Ishikawa (cell line): Measurements from ENCODE around the gene ANKRD55.

ENCODE experiments used
- CEBPB ChIP-seq: IDR thresholded peaks from 2 replicates; pipeline ENCODE4 v1.6.1; 2012
- CREB1 ChIP-seq: IDR thresholded peaks from 2 replicates; pipeline ENCODE4 v1.6.1; 2012; ENCODE audit warnings: low read depth
- EGR1 ChIP-seq: IDR thresholded peaks from 2 replicates; pipeline ENCODE4 v1.6.1; 2012
- EP300 ChIP-seq: IDR thresholded peaks from 2 replicates; pipeline ENCODE4 v1.6.1; 2012; ENCODE audit warnings: borderline replicate concordance
- FOXM1 ChIP-seq: IDR thresholded peaks from 2 replicates; pipeline ENCODE4 v1.6.1; 2012; ENCODE audit warnings: low read depth, borderline replicate concordance
- MAX ChIP-seq: IDR thresholded peaks from 2 replicates; pipeline ENCODE4 v1.6.1; 2012
- NFIC ChIP-seq: IDR thresholded peaks from 2 replicates; pipeline ENCODE4 v1.6.1; 2012
- RAD21 ChIP-seq: IDR thresholded peaks from 2 replicates; pipeline ENCODE4 v1.6.1; 2012; ENCODE audit warnings: low read depth
- REST ChIP-seq: IDR thresholded peaks from 2 replicates; pipeline ENCODE4 v1.6.1; 2012; ENCODE audit warnings: low read depth, mild to moderate bottlenecking
- TAF1 ChIP-seq: IDR thresholded peaks from 2 replicates; pipeline ENCODE4 v1.6.1; 2012; ENCODE audit warnings: low read depth, mild to moderate bottlenecking
- TCF12 ChIP-seq: IDR thresholded peaks from 2 replicates; pipeline ENCODE4 v1.6.1; 2012; ENCODE audit warnings: low read depth
- TEAD4 ChIP-seq: IDR thresholded peaks from 2 replicates; pipeline ENCODE4 v1.6.1; 2012
- YY1 ChIP-seq: IDR thresholded peaks from 2 replicates; pipeline ENCODE4 v1.6.1; 2012; ENCODE audit warnings: low read depth
- ZBTB7A ChIP-seq: IDR thresholded peaks from 2 replicates; pipeline ENCODE4 v1.6.1; 2012; ENCODE audit warnings: low read depth

The ANKRD55 gene

GRCh38 chr5:56253126-56253525, 20.0 kb upstream of the ANKRD55 start:
- TF ChIP-seq MAX, result no peak
- TF ChIP-seq NFIC, result no peak
- TF ChIP-seq TCF12, result no peak
- TF ChIP-seq RAD21, result no peak
- no peak for TF ChIP-seq CEBPB
- TF ChIP-seq EGR1, result no peak

GRCh38 chr5:56251918-56252553, 18.9 kb upstream of the ANKRD55 start:
- TF ChIP-seq TAF1 (no peak), EGR1 (no peak), FOXM1 (no peak), CREB1 (no peak), NFIC (no peak), TCF12 (no peak), CEBPB (no peak), MAX (no peak), RAD21 (no peak)

GRCh38 chr5:56251440-56251839, 18.3 kb upstream of the ANKRD55 start:
- TF ChIP-seq CREB1 (no peak), NFIC (no peak), RAD21 (no peak), EGR1 (no peak), ZBTB7A (no peak), TCF12 (no peak), MAX (no peak), CEBPB (no peak)

GRCh38 chr5:56250011-56250410, 16.9 kb upstream of the ANKRD55 start:
- TF ChIP-seq YY1 (no peak), CREB1 (no peak), MAX (no peak), ZBTB7A (no peak), EGR1 (no peak), RAD21 (no peak), TAF1 (no peak), EP300 (no peak), REST (no peak), TCF12 (no peak), TEAD4 (no peak), NFIC (no peak)

GRCh38 chr5:56247592-56247991, 14.5 kb upstream of the ANKRD55 start:
- TF ChIP-seq TEAD4 (no peak), CEBPB (no peak), REST (no peak), TCF12 (no peak), TAF1 (no peak)

GRCh38 chr5:56246769-56247168, 13.6 kb upstream of the ANKRD55 start:
- no peak for TF ChIP-seq RAD21
- TF ChIP-seq REST, result no peak
- TF ChIP-seq CEBPB, result no peak
- TF ChIP-seq YY1, result no peak
- no peak for TF ChIP-seq TCF12
- TF ChIP-seq TEAD4, result no peak
- no peak for TF ChIP-seq EGR1
- TF ChIP-seq CREB1, result no peak
- TF ChIP-seq TAF1, result no peak
- TF ChIP-seq ZBTB7A, result no peak
